ENCODE data around the gene KRT31.

- no peak for TF ChIP-seq CTCF (conservative IDR thresholded peaks at IDR 0.05; ENCODE audit: low read depth, low read length)
- TF ChIP-seq POLR2A (IDR thresholded peaks at IDR 0.05; ENCODE audit: low read depth, low read length): no peak
- TF ChIP-seq USF2 (IDR thresholded peaks at IDR 0.05; ENCODE audit: low read depth, low read length): no peak
- TF ChIP-seq MAFK (IDR thresholded peaks at IDR 0.05; ENCODE audit: low read depth, low read length): no peak
- TF ChIP-seq RFX5 (IDR thresholded peaks at IDR 0.05; ENCODE audit: low read depth, low read length): no peak
- TF ChIP-seq MAZ (IDR thresholded peaks at IDR 0.05; ENCODE audit: borderline replicate concordance, low read depth, low read length): no peak
- no peak for TF ChIP-seq RAD21 (IDR thresholded peaks at IDR 0.05; ENCODE audit: low read length)
- no peak for TF ChIP-seq CEBPB (IDR thresholded peaks at IDR 0.05; ENCODE audit: low read depth, low read length)
- no peak for TF ChIP-seq ELK1 (IDR thresholded peaks at IDR 0.05; ENCODE audit: borderline replicate concordance, low read depth, low read length)
- TF ChIP-seq SMC3 (IDR thresholded peaks at IDR 0.05; ENCODE audit: low read depth, low read length): no peak
- no peak for TF ChIP-seq RCOR1 (IDR thresholded peaks at IDR 0.05; ENCODE audit: insufficient replicate concordance, low read length)
These were observed 47.2 kb upstream of the KRT31 start for GRCh38 chr17:41444640-41445039.
